Measurements from ENCODE around the gene ZBBX. TPM values are rescaled to one million over a fixed set of nuclear protein-coding genes. Genes with fewer than 3 reads are reported as not detected.

Gene ZBBX
- total and polyA plus RNA-seq, 9 of the 15 experiments (the other 6 are each of a cell fraction or from before 2014, with no cell fraction given) = not detected

DNA sequence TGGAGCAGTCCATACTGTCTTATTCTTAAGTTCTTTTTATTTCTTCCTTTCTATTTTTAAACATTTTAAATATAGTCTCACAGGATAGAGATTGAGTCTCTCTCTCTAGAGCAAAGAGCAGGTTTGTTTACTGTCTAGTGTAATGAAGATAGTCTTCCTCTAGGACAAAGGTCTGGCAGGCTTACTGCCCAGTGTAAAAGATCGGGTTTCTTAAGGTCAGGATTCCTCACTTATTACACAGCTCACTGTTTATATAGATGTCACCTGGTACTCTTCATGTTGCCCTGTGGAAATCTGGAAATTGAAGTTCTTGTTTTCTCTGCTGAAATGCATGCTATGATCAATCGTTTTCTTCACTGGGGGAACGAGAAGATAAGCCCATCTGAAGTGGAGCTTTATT, 76.0 kb downstream of the ZBBX start:
- H3K4me2 ChIP-seq (ENCODE audit: insufficient read depth, low read length) = no peak overlapping the region
- H3K4me3 ChIP-seq = no peak overlapping the region
- intact Hi-C loops (cut with micrococcal nuclease) (no loop called here), in situ Hi-C loops (cut with MboI) (no loop called here)
- 0% methylated on average over 3 of the region's 3 CpGs for WGBS (ENCODE audit: insufficient coverage, low coverage, missing lambda C conversion rate)
- TF ChIP-seq MAZ (CRISPR knock-in tag; conservative IDR thresholded peaks at IDR 0.05 in 1 of 2, IDR thresholded peaks at IDR 0.05 in 1 of 2) (no peak), HDAC1 (IDR thresholded peaks at IDR 0.05) (no peak), ZNF197 (CRISPR knock-in tag; IDR thresholded peaks at IDR 0.05; ENCODE audit: low read depth) (no peak), FOXM1 (IDR thresholded peaks at IDR 0.05; ENCODE audit: low read depth) (no peak), FOXM1 (CRISPR knock-in tag; IDR thresholded peaks at IDR 0.05; ENCODE audit: low read depth) (no peak), SIN3B (IDR thresholded peaks at IDR 0.05; ENCODE audit: low read depth) (no peak), BMI1 (IDR thresholded peaks at IDR 0.05; ENCODE audit: low read length) (no peak), KLF10 (CRISPR knock-in tag; IDR thresholded peaks at IDR 0.05) (no peak), KLF16 (IDR thresholded peaks at IDR 0.05) (no peak)
- TF ChIP-seq, protein P1, sequence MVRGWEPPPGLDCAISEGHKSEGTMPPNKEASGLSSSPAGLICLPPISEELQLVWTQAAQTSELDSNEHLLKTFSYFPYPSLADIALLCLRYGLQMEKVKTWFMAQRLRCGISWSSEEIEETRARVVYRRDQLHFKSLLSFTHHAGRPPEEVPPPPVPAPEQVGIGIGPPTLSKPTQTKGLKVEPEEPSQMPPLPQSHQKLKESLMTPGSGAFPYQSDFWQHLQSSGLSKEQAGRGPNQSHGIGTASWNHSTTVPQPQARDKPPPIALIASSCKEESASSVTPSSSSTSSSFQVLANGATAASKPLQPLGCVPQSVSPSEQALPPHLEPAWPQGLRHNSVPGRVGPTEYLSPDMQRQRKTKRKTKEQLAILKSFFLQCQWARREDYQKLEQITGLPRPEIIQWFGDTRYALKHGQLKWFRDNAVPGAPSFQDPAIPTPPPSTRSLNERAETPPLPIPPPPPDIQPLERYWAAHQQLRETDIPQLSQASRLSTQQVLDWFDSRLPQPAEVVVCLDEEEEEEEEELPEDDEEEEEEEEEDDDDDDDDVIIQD (CRISPR knock-in tag; IDR thresholded peaks at IDR 0.05) = no peak
- H3K9ac ChIP-seq (ENCODE audit: insufficient read depth in 1 of 2, low read depth in 2 of 2, low read length in 2 of 2) = no peak overlapping the region
- ChIA-PET CTCF (ENCODE audit: low intra/inter-chr PET ratio) (no interaction called here), POLR2A (no interaction called here)
- no peak overlapping the region for H2AFZ ChIP-seq (ENCODE audit: low read depth, low read length)
- H3K79me2 ChIP-seq (ENCODE audit: control insufficient read depth, insufficient read depth, low read length) = no peaks in the 10 kb centered on the region
- no peaks in the 10 kb centered on the region for H4K20me1 ChIP-seq (replicated peaks; ENCODE audit: control insufficient read depth, insufficient read depth, low read length)
- DNase-seq (ENCODE audit: extremely low read depth in 1 of 4, low spot score in 3 of 4) (no peak), FAIRE-seq (no peak), ATAC-seq (no peak)
- H3K27ac ChIP-seq (ENCODE audit: extremely low read depth, low read depth, low read length) = no peak overlapping the region
- H3K9me1 ChIP-seq (ENCODE audit: control insufficient read depth, insufficient read depth, low read length) = no peaks in the 10 kb centered on the region
- H3K27me3 ChIP-seq (ENCODE audit: control insufficient read depth in 2 of 2, insufficient read depth in 2 of 2, low read length in 2 of 2) = no peaks in the 10 kb centered on the region
- H3K4me1 ChIP-seq (replicated peaks in 1 of 2; ENCODE audit: control insufficient read depth in 2 of 2, insufficient read depth in 2 of 2, low read length in 2 of 2) = no peaks in the 10 kb centered on the region
- no peaks in the 10 kb centered on the region for H3K9me3 ChIP-seq (replicated peaks; ENCODE audit: control insufficient read depth, insufficient read depth, low read depth, low read length)
- no peaks in the 10 kb centered on the region for H3K36me3 ChIP-seq (ENCODE audit: control insufficient read depth, insufficient read depth, low read length)
- BruUV-seq (replicated peaks) = no TSS peak
